HepG2 (cell line): ENCODE results near the gene PSMB11. TPM values are rescaled to one million over a fixed set of nuclear protein-coding genes. Genes with fewer than 3 reads are reported as not detected.
A peak's percentile ranks its signal among the peaks of the same experiment; 100 is the strongest.

Source experiments
- AGO1 ChIP-seq: fragments of 200-400 bp; formaldehyde crosslinking; IDR thresholded peaks from 2 replicates; pipeline ENCODE4 v1.6.1; 2017; ENCODE audit warnings: mild to moderate bottlenecking, low read depth, low read length, moderate library complexity; ENCODE audit not compliant: poor library complexity, severe bottlenecking
- ATF4 ChIP-seq, 2 experiments: fragments of 450-650 bp in 1 of 2; sonication (generic) in 1 of 2; formaldehyde crosslinking; IDR thresholded peaks; 2 replicates each; pipeline versions ENCODE4 v1.5.0 to v1.8.0; 2020 to 2022; ENCODE audit warnings: mild to moderate bottlenecking in 1 of 2, missing genetic modification reagents in 1 of 2
- CCDC6 ChIP-seq: sonication (generic); formaldehyde crosslinking; IDR thresholded peaks from 2 replicates; pipeline ENCODE4 v1.8.1; 2022; ENCODE audit warnings: mild to moderate bottlenecking, missing genetic modification reagents, moderate library complexity
- ELF3 ChIP-seq: IDR thresholded peaks from 2 replicates; pipeline ENCODE4 v1.6.1; 2016; ENCODE audit warnings: missing genetic modification reagents, missing compliant biosample characterization
- HNF1A ChIP-seq, 2 experiments: sonication (generic) in 1 of 2; formaldehyde crosslinking in 1 of 2; IDR thresholded peaks; 2 replicates each; pipeline versions ENCODE4 v1.4.0 to v1.6.1; 2016 to 2020; ENCODE audit warnings: borderline replicate concordance in 1 of 2, low read depth in 1 of 2, mild to moderate bottlenecking in 1 of 2, missing genetic modification reagents in 1 of 2
- IRF2 ChIP-seq: IDR thresholded peaks from 2 replicates; pipeline ENCODE4 v1.6.1; 2018; ENCODE audit warnings: missing genetic modification reagents, missing compliant biosample characterization
- JUN ChIP-seq: sonication (generic); formaldehyde crosslinking; IDR thresholded peaks from 2 replicates; pipeline ENCODE4 v1.4.0; 2020; ENCODE audit warnings: mild to moderate bottlenecking, missing genetic modification reagents
- MEIS1 ChIP-seq: sonication (generic); formaldehyde crosslinking; IDR thresholded peaks from 2 replicates; pipeline ENCODE4 v1.9.0; 2021; ENCODE audit warnings: mild to moderate bottlenecking, missing genetic modification reagents, moderate library complexity, borderline replicate concordance
- SNAI1 ChIP-seq: sonication (generic); formaldehyde crosslinking; IDR thresholded peaks from 2 replicates; pipeline ENCODE4 v1.5.0; 2020; ENCODE audit warnings: mild to moderate bottlenecking, missing genetic modification reagents, borderline replicate concordance
- YEATS2 ChIP-seq: sonication (generic); formaldehyde crosslinking; IDR thresholded peaks from 2 replicates; pipeline ENCODE4 v1.4.0; 2020; ENCODE audit warnings: missing genetic modification reagents, borderline replicate concordance
- YEATS4 ChIP-seq: sonication (generic); formaldehyde crosslinking; IDR thresholded peaks from 2 replicates; pipeline ENCODE4 v1.4.0; 2020; ENCODE audit warnings: missing genetic modification reagents, borderline replicate concordance
- ZNF143 ChIP-seq: sonication (generic); formaldehyde crosslinking; IDR thresholded peaks from 2 replicates; pipeline ENCODE4 v1.4.0; 2020; ENCODE audit warnings: missing genetic modification reagents
- ZNF563 ChIP-seq: sonication (generic); formaldehyde crosslinking; IDR thresholded peaks from 2 replicates; pipeline ENCODE4 v1.8.0; 2022; ENCODE audit warnings: mild to moderate bottlenecking, moderate library complexity, missing genetic modification reagents
- polyA plus RNA-seq, 8 experiments: library from polyadenylated mRNA; depleted of rRNA in 3 of 8; stranded (reverse) in 7 of 8; unstranded in 1 of 8; fragments of >200 nt; fragmentation: Illumina TruSeq in 4 of 8; extraction: Trizol in 4 of 8; gene quantifications; 2 replicates each; pipeline versions ENCODE4 v1.2.1 to v1.2.3, GENCODE V29; 2011 to 2016; ENCODE audit warnings: low read depth in 4 of 8, missing spikeins in 1 of 8, mixed read lengths in 1 of 8; ENCODE audit not compliant: insufficient read depth in 1 of 8
- total RNA-seq, 5 experiments: library from RNA; depleted of rRNA; stranded (reverse); fragments of >200 nt; fragmentation: Illumina TruSeq; extraction: Trizol; gene quantifications; 2 replicates each; pipeline ENCODE4 v1.2.3, GENCODE V29; 2016; ENCODE audit warnings: low read depth in 1 of 5
- TF ChIP-seq, protein P1 (sequence below), 2 experiments: sonication (generic) in 1 of 2; formaldehyde crosslinking in 1 of 2; IDR thresholded peaks; 2 replicates each; pipeline versions ENCODE4 v1.4.0 to v1.6.1; 2018 to 2020; ENCODE audit warnings: missing genetic modification reagents in 2 of 2, borderline replicate concordance in 1 of 2, low read depth in 1 of 2, mild to moderate bottlenecking in 1 of 2, missing biosample characterization in 1 of 2
- TF ChIP-seq, protein P2 (sequence below): sonication (generic); formaldehyde crosslinking; IDR thresholded peaks from 2 replicates; pipeline ENCODE4 v1.4.0; 2020; ENCODE audit warnings: missing genetic modification reagents, low read depth, mild to moderate bottlenecking, borderline replicate concordance
- TF ChIP-seq, protein P3 (sequence below): sonication (generic); formaldehyde crosslinking; IDR thresholded peaks from 2 replicates; pipeline ENCODE4 v1.5.0; 2020; ENCODE audit warnings: missing genetic modification reagents
- TF ChIP-seq, protein P4 (sequence below): sonication (generic); formaldehyde crosslinking; IDR thresholded peaks from 2 replicates; pipeline ENCODE4 v1.4.0; 2020; ENCODE audit warnings: missing genetic modification reagents

The PSMB11 gene
- total and polyA plus RNA-seq, 2 of the 13 experiments (the other 11 are each of a cell fraction or from before 2014, with no cell fraction given), result not detected

GRCh38 chr14:23068789-23069412 lies 26.9 kb downstream of the PSMB11 start (continued):
- TF ChIP-seq ATF4 (CRISPR knock-in tag; IDR thresholded peaks at IDR 0.05), result peak in 1 of 2 experiments; percentile 62; a peak in 1 of 4 replicates
- TF ChIP-seq ELF3, result peak; percentile 91
- TF ChIP-seq, protein P1, sequence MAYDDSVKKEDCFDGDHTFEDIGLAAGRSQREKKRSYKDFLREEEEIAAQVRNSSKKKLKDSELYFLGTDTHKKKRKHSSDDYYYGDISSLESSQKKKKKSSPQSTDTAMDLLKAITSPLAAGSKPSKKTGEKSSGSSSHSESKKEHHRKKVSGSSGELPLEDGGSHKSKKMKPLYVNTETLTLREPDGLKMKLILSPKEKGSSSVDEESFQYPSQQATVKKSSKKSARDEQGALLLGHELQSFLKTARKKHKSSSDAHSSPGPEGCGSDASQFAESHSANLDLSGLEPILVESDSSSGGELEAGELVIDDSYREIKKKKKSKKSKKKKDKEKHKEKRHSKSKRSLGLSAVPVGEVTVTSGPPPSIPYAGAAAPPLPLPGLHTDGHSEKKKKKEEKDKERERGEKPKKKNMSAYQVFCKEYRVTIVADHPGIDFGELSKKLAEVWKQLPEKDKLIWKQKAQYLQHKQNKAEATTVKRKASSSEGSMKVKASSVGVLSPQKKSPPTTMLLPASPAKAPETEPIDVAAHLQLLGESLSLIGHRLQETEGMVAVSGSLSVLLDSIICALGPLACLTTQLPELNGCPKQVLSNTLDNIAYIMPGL (CRISPR knock-in tag; IDR thresholded peaks at IDR 0.05; ENCODE audit: borderline replicate concordance in 1 of 2, low read depth in 1 of 2), result peak; percentile 98 to 100
- TF ChIP-seq HNF1A (IDR thresholded peaks at IDR 0.05; ENCODE audit: low read depth), result no peak
- TF ChIP-seq HNF1A (CRISPR knock-in tag; IDR thresholded peaks at IDR 0.05; ENCODE audit: borderline replicate concordance), result no peak
- TF ChIP-seq MEIS1 (CRISPR knock-in tag), result peak; percentile 64; the same call in 1 of the 2 replicates
- TF ChIP-seq IRF2 (CRISPR knock-in tag), result peak; percentile 86; the same call in 1 of the 2 replicates
- peak; percentile 55; the same call in 1 of the 2 replicates for TF ChIP-seq YEATS4
- TF ChIP-seq SNAI1, result no peak
- 0 out of 2 replicates have a peak, but pooled peaks have one; percentile 46 for TF ChIP-seq ZNF143 (CRISPR knock-in tag)
- TF ChIP-seq, protein P2, sequence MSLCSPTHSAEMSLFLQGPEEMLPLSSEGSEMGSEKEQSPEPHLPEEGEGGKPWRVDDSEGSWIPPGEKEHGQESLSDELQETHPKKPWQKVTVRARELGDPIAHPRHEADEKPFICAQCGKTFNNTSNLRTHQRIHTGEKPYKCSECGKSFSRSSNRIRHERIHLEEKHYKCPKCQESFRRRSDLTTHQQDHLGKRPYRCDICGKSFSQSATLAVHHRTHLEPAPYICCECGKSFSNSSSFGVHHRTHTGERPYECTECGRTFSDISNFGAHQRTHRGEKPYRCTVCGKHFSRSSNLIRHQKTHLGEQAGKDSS (CRISPR knock-in tag), result peak; percentile 65; the same call in 1 of the 2 replicates
- no peak for TF ChIP-seq JUN
- TF ChIP-seq ZNF563 (CRISPR knock-in tag), result no peak
- TF ChIP-seq, protein P3, sequence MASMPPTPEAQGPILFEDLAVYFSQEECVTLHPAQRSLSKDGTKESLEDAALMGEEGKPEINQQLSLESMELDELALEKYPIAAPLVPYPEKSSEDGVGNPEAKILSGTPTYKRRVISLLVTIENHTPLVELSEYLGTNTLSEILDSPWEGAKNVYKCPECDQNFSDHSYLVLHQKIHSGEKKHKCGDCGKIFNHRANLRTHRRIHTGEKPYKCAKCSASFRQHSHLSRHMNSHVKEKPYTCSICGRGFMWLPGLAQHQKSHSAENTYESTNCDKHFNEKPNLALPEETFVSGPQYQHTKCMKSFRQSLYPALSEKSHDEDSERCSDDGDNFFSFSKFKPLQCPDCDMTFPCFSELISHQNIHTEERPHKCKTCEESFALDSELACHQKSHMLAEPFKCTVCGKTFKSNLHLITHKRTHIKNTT, result no peak
- TF ChIP-seq, protein P4, sequence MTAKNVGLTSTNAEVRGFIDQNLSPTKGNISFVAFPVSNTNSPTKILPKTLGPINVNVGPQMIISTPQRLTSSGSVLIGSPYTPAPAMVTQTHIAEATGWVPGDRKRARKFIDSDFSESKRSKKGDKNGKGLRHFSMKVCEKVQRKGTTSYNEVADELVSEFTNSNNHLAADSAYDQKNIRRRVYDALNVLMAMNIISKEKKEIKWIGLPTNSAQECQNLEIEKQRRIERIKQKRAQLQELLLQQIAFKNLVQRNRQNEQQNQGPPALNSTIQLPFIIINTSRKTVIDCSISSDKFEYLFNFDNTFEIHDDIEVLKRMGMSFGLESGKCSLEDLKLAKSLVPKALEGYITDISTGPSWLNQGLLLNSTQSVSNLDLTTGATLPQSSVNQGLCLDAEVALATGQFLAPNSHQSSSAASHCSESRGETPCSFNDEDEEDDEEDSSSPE (CRISPR knock-in tag), result peak; percentile 95
- peak; percentile 53; the same call in 1 of the 2 replicates for TF ChIP-seq CCDC6 (CRISPR knock-in tag)
- TF ChIP-seq AGO1, result no peak
- TF ChIP-seq YEATS2 (CRISPR knock-in tag), result peak; percentile 74; the same call in 1 of the 2 replicates
